Heart left ventricle (tissue), 13 donors: ENCODE measurements around the gene LRP10.

ENCODE experiments used
- CTCF ChIP-seq, 12 donors: fragments of 200-600 bp; sonication (generic) in 4 of 12; IDR thresholded peaks; one replicate each; pipeline versions ENCODE4 v1.5.0 to v1.8.0; 2018 to 2022; ENCODE audit warnings: antibody characterized with exemption in 12 of 12, mild to moderate bottlenecking in 5 of 12
- POLR2A ChIP-seq, 2 donors: fragments of 450-650 bp; IDR thresholded peaks; one replicate each; pipeline ENCODE4 v1.6.1; 2017; ENCODE audit warnings: antibody characterized with exemption in 2 of 2, mild to moderate bottlenecking in 2 of 2, moderate library complexity in 2 of 2
- donor health status: ischemic (EF 13 %, LVEDD 7.1; RV severe dilation, severe dysfunction).
- donor health status: DM: no; HTN: yes; CAD: no.
- donor health status: DM: no; HTN: no; CAD: no.
- donor health status: ischemic (EF 25% LVEDD 6.9; RV normal size, moderate dysfunction).
- donor health status: ischemic (EF 25% LVEDD 5.7; RV mildly dilated, moderate dysfunction).
- donor health status: ischemic (EF 35%, LVEDD 5.7; RV mildly dilated, moderate dysfunction).
- donor health status: nonischemic (EF 11% LVEDD 7.7; RV severe dilation, severe dysfunction).
- donor health status: DM: yes; HTN: yes; CAD: no.
- donor health status: PGD.
- donor health status: ischemic (EF 29% LVEDD 5.4; RV normal size, mild dysfunction).
- donor health status: nonischemic (EF 23%, LVEDD 6.1; RV moderate dilation, normal function).

GRCh38 chr14:22892488-22892887, 20.9 kb downstream of the LRP10 start:
- TF ChIP-seq CTCF (IDR thresholded peaks at IDR 0.05) = no peak
- no peak for TF ChIP-seq POLR2A (IDR thresholded peaks at IDR 0.05)
